GM20000 (cell line): ENCODE results near the gene PWWP2B.
A peak's percentile ranks its signal among the peaks of the same experiment; 100 is the strongest.

ENCODE experiments used
- DNase-seq: peaks from one replicate; pipeline ENCODE4 v3.0.0; 2012; ENCODE audit warnings: low spot score
- TF ChIP-seq, protein P1 (sequence below): IDR thresholded peaks from 2 replicates; pipeline ENCODE4 v1.5.1; 2012; ENCODE audit warnings: mild to moderate bottlenecking, control low read depth; ENCODE audit errors: extremely low read depth, missing control alignments

PWWP2B gene

DNA sequence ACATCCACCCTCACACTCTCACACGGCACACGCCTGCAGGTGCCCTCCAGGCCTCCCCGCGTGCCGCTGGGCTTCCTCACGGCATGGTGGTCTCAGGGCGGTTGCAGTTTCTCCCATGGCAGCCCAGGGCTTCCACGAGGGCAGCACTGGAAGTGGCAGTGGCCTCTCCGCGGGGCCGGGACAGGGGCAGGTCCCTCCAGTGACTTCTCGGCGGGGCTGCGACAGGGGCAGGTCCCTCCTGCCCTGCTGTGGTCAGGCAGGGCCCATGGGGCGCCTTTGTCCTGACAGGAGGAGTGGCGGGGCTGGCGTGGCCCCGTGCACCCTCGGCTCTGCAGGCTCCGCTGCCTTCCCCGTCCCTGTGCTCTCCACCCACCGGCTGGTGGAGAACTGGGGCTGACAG is 19.0 kb downstream of the PWWP2B start:
- no peak for DNase-seq
- TF ChIP-seq, protein P1, sequence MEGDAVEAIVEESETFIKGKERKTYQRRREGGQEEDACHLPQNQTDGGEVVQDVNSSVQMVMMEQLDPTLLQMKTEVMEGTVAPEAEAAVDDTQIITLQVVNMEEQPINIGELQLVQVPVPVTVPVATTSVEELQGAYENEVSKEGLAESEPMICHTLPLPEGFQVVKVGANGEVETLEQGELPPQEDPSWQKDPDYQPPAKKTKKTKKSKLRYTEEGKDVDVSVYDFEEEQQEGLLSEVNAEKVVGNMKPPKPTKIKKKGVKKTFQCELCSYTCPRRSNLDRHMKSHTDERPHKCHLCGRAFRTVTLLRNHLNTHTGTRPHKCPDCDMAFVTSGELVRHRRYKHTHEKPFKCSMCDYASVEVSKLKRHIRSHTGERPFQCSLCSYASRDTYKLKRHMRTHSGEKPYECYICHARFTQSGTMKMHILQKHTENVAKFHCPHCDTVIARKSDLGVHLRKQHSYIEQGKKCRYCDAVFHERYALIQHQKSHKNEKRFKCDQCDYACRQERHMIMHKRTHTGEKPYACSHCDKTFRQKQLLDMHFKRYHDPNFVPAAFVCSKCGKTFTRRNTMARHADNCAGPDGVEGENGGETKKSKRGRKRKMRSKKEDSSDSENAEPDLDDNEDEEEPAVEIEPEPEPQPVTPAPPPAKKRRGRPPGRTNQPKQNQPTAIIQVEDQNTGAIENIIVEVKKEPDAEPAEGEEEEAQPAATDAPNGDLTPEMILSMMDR: no peak

DNA sequence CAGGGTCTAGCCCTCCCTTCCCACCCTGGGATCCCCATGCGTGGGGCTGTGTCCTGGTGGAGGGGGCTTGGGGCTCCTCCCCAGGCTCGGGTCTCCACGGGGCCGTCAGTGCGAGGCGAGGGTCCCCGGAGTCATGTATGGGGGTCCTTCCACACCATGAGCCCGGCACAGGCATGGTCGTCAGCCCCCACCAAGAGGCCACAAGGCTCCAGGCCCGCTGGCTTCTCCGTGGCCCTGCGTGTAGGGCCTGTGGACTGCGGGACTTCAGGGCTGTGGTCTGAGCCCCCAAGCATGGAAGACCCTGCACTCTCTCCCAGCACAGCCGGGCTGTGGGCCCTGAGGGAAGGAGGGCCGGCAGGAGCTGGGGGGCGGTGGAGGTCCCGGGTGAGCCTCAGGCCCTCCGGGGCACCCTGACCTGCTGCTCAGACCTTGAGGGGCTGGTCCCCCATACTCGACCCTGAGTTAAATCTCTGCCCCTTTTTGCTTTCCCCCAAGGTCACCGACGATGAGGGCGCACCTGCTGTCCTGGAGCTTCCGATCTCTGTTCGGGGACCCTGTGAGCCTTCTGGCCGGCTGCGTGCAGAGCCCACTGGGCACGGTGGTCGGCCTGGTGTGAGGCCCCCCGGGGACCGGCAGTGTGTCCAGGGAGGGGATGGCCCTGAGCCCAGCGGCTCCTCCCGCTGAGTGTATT is 19.7 kb downstream of the PWWP2B start:
- TF ChIP-seq, protein P1: no peak
- peak; percentile 28 for DNase-seq

DNA sequence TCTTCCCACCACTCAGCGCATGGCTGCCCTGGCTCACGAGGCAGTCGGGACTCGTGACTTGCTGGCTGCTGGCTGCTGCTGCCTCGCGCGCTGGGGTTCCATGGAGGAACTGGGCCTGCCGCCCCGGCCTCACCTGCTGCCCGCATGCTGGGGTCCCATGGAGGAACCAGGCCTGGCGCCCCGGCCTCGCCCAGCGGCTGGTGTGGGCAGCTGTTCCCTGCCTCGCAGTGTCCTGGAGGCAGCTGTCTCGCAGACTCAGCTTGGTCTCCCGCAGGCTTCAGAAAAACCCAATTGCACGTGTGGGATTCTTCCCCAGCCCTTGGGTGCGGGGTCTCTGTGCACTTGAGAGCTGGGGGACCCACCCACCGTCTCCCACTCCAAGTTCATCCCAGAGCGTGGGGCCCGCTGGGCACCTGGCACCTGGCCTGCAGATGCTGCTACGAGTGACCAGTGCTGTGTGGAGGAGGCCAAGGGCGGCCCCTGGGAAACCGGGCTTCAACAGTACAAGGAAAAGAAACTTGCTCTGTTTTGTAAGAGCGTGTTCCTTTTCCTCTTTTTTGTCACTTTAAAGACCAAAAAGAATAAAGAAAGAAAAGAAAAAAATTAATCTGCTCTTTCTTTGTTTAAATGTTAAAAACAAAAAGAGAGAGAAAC is 20.4 kb downstream of the PWWP2B start:
- peak; percentile 30 for DNase-seq
- TF ChIP-seq, protein P1: no peak

DNA sequence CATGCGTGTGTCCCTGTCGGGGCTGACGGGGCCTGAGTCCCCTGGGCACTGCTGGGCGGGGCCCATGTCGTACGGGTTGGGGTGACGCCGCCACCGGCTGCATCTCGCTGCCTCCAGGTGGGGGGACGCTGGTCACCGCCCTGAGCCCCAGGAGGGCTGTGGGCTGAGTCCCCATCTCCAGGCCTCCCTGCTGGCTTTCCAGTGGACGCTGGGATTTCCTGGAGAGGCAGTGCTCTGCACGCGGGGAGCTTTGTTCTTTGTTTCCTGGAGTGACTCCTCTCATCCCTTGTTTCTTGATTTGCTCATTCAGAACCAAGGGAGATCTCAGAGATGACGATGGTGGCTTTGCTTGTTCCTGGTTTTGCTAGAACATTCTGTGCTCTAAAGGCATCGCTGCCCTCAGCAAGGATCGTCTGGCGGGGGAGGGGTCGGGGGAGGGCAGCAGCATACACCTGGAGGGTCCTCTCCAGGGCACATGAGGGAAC is 21.0 kb downstream of the PWWP2B start:
- DNase-seq: peak; percentile 36
- TF ChIP-seq, protein P1: no peak

DNA sequence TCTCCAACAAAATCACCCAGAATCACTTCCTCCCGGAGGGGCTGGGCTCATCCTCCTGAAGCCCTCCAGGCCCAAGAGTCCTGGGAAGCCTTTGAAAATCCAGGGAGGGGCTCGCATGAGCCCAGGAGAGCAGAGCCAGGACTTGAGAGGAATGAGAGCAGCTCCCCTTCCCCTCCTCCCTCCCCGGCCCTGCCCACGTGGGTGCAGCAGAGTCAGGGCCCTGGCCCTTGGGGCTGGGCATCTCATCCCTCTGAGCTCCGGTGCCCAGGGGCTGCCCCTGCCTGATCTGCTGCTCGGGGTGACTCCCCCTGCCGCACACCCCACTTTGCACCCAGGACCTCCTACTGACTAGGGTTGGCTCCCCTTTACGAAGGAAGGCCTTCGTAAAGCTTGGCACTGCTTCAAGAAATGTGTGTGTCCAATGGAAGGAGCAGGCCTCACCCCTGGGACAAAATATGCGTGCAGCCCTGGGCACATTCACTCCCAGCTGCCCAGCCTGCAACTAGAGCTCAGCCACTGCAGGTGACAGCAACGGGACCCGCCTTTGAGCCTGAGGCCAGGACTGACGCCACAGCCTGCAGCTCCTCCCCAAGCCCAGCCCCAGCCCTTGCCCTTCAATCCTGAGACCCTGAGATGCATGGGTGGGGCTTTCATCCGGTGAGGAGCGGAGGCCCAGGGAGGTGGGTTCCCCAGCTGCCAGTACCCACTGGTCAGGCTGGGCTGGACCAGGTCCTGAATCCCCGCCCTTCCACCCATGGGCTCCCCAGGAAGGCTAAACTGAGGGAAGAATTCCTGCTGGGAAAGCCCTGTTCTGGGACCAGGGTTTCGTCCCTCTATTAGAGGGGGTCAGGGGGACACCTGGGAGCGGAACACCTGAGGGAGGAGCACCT is 21.8 kb downstream of the PWWP2B start:
- DNase-seq: peak; percentile 44
- TF ChIP-seq, protein P1: no peak

DNA sequence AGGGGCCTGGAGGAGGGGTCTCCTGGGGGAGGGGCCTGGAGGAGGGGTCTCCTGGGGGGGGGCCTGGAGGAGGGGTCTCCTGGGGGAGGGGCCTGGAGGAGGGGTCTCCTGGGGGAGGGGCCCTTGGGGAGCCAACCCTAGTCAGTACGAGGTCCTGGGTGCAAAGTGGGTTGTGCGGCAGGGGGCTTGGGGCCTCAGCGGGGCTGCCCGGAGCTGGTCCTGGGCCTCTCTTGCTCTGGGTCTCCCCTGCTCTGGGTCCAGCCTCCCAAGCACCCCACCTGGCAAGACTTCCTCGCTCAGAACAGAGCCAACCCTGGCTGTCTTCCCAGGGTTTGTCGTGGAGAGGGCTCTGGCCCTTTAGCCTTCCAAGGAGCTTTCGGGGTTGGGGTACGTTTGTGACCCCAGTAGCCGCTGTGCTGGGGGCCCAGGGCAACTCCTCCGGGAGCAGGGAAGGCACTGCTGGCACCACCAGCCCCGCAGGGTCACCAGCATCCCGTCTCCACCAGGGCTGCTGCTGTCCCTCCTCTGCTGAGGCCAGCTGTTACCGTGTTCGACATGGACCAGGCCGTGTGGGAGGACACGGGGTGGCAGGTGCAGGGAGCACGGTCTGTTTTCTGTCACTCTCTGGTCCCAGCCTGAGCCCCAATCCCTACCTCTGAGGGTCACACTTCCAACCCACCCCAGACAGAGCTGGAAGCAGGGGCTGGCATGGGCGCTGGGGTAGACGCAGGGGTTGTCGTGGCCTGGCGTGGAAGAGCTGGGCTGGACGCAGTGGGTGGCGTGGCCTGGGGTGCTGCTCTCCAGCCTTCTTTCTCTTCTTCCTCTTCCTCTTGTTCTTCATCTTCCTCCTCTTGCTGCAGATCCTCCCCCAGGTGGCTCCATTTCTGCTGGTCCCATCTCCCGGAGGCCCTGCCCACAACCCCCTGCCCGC is 22.8 kb downstream of the PWWP2B start:
- DNase-seq: peak; percentile 35
- TF ChIP-seq, protein P1: no peak
